NCI-H2107 treated with DMSO at 0.1 percent for 48 hours (cell line): ENCODE results near the gene WDR62.
"Not testable (repeated sequence)": the region's sequence is repeated elsewhere in the genome, so short reads cannot be mapped to it uniquely, and the experiment has no call there.

ENCODE experiments used
- DNase-seq: peaks from one replicate; lab custom pipeline; 2025; ENCODE audit not compliant: unreplicated experiment; lab: John Stamatoyannopoulos, UW

The WDR62 gene

GRCh38 chr19:36106991-36107390, 52.3 kb downstream of the WDR62 start:
- no peak for DNase-seq

GRCh38 chr19:36108684-36109083, 54.0 kb downstream of the WDR62 start:
- no peak for DNase-seq

GRCh38 chr19:36110487-36111199, 55.9 kb downstream of the WDR62 start, which contains the start of gene OVOL3:
Gene OVOL3, plus strand, starts transcription at chr19:36111143. Its CDS starts 60 bp downstream, at chr19:36111203.
- peak; percentile 50 for DNase-seq

GRCh38 chr19:36111200-36111539, 56.5 kb downstream of the WDR62 start:
- DNase-seq, result no peak

GRCh38 chr19:36112678-36113077, 58.0 kb downstream of the WDR62 start:
- no peak for DNase-seq

GRCh38 chr19:36113425-36113824, 58.7 kb downstream of the WDR62 start:
- no peak for DNase-seq

GRCh38 chr19:36113894-36114720, 59.4 kb downstream of the WDR62 start:
- peak; percentile 21 for DNase-seq

- peak; percentile 98 for DNase-seq
Observed at GRCh38 chr19:36114721-36115452, 60.2 kb downstream of the WDR62 start, which contains the start of gene POLR2I. Gene POLR2I, minus strand, starts transcription at chr19:36114875. Its CDS starts 19 bp downstream, at chr19:36114856.

- peak; percentile 17 for DNase-seq
Observed at GRCh38 chr19:36115453-36116343, 61.0 kb downstream of the WDR62 start, which contains the start of gene TBCB. Gene TBCB, plus strand, starts transcription at chr19:36115468. Its CDS starts 93 bp downstream, at chr19:36115561.

- DNase-seq, result no peak
Observed at GRCh38 chr19:36116344-36116637, 61.6 kb downstream of the WDR62 start.

- no peak for DNase-seq
Observed at GRCh38 chr19:36120092-36120983, 65.6 kb downstream of the WDR62 start.

- DNase-seq, result no peak
Observed at GRCh38 chr19:36120984-36121358, 66.3 kb downstream of the WDR62 start.

- no peak for DNase-seq
Observed at GRCh38 chr19:36121486-36122124, 66.9 kb downstream of the WDR62 start.

GRCh38 chr19:36125557-36125956, 70.9 kb downstream of the WDR62 start:
- DNase-seq, result no peak

- no peak for DNase-seq
Observed at GRCh38 chr19:36128392-36128736, 73.7 kb downstream of the WDR62 start.

- not testable (repeated sequence) for DNase-seq
Observed at GRCh38 chr19:36131221-36131620, 76.5 kb downstream of the WDR62 start.

- DNase-seq, result not testable (repeated sequence)
Observed at GRCh38 chr19:36134867-36135266, 80.2 kb downstream of the WDR62 start.

GRCh38 chr19:36136964-36137686, 82.4 kb downstream of the WDR62 start:
- no peak for DNase-seq

GRCh38 chr19:36139120-36139472, 84.4 kb downstream of the WDR62 start:
- DNase-seq, result no peak
